ENCODE measurements around the gene SLC30A3. TPM values are rescaled to one million over a fixed set of nuclear protein-coding genes. Genes with fewer than 3 reads are reported as not detected.
A peak's percentile ranks its signal among the peaks of the same experiment; 100 is the strongest.

The SLC30A3 gene
- total RNA-seq, 1 donor from 2014 or later, result 1.7 TPM

GRCh38 chr2:27227501-27227900 is 35.3 kb downstream of the SLC30A3 start:
- intact Hi-C loops (cut with micrococcal nuclease), result no loop called here
- no peaks in the 10 kb centered on the region for H3K4me1 Mint-ChIP-seq (ENCODE audit: low read depth)
- H3K27me3 Mint-ChIP-seq (ENCODE audit: low read depth), result no peaks in the 10 kb centered on the region
- no peaks in the 10 kb centered on the region for H3K9me3 Mint-ChIP-seq
- no peak for DNase-seq (ENCODE audit: low spot score)
- no peak overlapping the region for H3K27ac Mint-ChIP-seq
- no peak overlapping the region for H3K4me3 Mint-ChIP-seq (ENCODE audit: low read depth)
- peaks cover 84% of the 10 kb centered on the region for H3K36me3 Mint-ChIP-seq (ENCODE audit: low read depth)

GRCh38 chr2:27225526-27225925 is 37.3 kb downstream of the SLC30A3 start:
- no peak overlapping the region for H3K27ac Mint-ChIP-seq
- no peak overlapping the region for H3K4me3 Mint-ChIP-seq (ENCODE audit: low read depth)
- H3K36me3 Mint-ChIP-seq (ENCODE audit: low read depth), result peaks cover 84% of the 10 kb centered on the region
- no peaks in the 10 kb centered on the region for H3K9me3 Mint-ChIP-seq
- H3K27me3 Mint-ChIP-seq (ENCODE audit: low read depth), result no peaks in the 10 kb centered on the region
- intact Hi-C loops (cut with micrococcal nuclease), result no loop called here
- DNase-seq (ENCODE audit: low spot score), result no peak
- H3K4me1 Mint-ChIP-seq (ENCODE audit: low read depth), result peaks cover 3% of the 10 kb centered on the region

GRCh38 chr2:27223416-27223815 is 39.4 kb downstream of the SLC30A3 start:
- H3K4me3 Mint-ChIP-seq (ENCODE audit: low read depth), result no peak overlapping the region
- intact Hi-C loops (cut with micrococcal nuclease), result no loop called here
- no peaks in the 10 kb centered on the region for H3K27me3 Mint-ChIP-seq (ENCODE audit: low read depth)
- no peak for DNase-seq (ENCODE audit: low spot score)
- H3K36me3 Mint-ChIP-seq (ENCODE audit: low read depth), result peaks cover 85% of the 10 kb centered on the region
- H3K9me3 Mint-ChIP-seq, result no peaks in the 10 kb centered on the region
- H3K4me1 Mint-ChIP-seq (ENCODE audit: low read depth), result peaks cover 11% of the 10 kb centered on the region
- H3K27ac Mint-ChIP-seq, result no peak overlapping the region

GRCh38 chr2:27222407-27222806 is 40.4 kb downstream of the SLC30A3 start:
- Mint-ChIP-seq H3K27ac (no peak overlapping the region), H3K36me3 (ENCODE audit: low read depth) (peaks cover 85% of the 10 kb centered on the region), H3K4me1 (ENCODE audit: low read depth) (peaks cover 17% of the 10 kb centered on the region), H3K4me3 (ENCODE audit: low read depth) (no peak overlapping the region), H3K9me3 (no peaks in the 10 kb centered on the region), H3K27me3 (ENCODE audit: low read depth) (no peaks in the 10 kb centered on the region)
- DNase-seq (ENCODE audit: low spot score), result no peak
- intact Hi-C loops (cut with micrococcal nuclease), result no loop called here

GRCh38 chr2:27221166-27221565 is 41.7 kb downstream of the SLC30A3 start:
- DNase-seq (ENCODE audit: low spot score), result no peak
- H3K36me3 Mint-ChIP-seq (ENCODE audit: low read depth), result peaks cover 85% of the 10 kb centered on the region
- no peak overlapping the region for H3K27ac Mint-ChIP-seq
- H3K9me3 Mint-ChIP-seq, result no peaks in the 10 kb centered on the region
- intact Hi-C loops (cut with micrococcal nuclease), result no loop called here
- no peak overlapping the region for H3K4me3 Mint-ChIP-seq (ENCODE audit: low read depth)
- H3K4me1 Mint-ChIP-seq (ENCODE audit: low read depth), result peaks cover 26% of the 10 kb centered on the region
- H3K27me3 Mint-ChIP-seq (ENCODE audit: low read depth), result no peaks in the 10 kb centered on the region

GRCh38 chr2:27220091-27220490 is 42.8 kb downstream of the SLC30A3 start:
- H3K36me3 Mint-ChIP-seq (ENCODE audit: low read depth), result peaks cover 85% of the 10 kb centered on the region
- peaks cover 28% of the 10 kb centered on the region for H3K4me1 Mint-ChIP-seq (ENCODE audit: low read depth)
- no peak overlapping the region for H3K4me3 Mint-ChIP-seq (ENCODE audit: low read depth)
- no peak overlapping the region for H3K27ac Mint-ChIP-seq
- H3K9me3 Mint-ChIP-seq, result no peaks in the 10 kb centered on the region
- intact Hi-C loops (cut with micrococcal nuclease), result no loop called here
- no peak for DNase-seq (ENCODE audit: low spot score)
- no peaks in the 10 kb centered on the region for H3K27me3 Mint-ChIP-seq (ENCODE audit: low read depth)

- Mint-ChIP-seq H3K9me3 (no peaks in the 10 kb centered on the region), H3K27me3 (ENCODE audit: low read depth) (no peaks in the 10 kb centered on the region), H3K27ac (peak overlapping the region; percentile 43), H3K36me3 (ENCODE audit: low read depth) (peaks cover 80% of the 10 kb centered on the region), H3K4me1 (ENCODE audit: low read depth) (peaks cover 28% of the 10 kb centered on the region), H3K4me3 (ENCODE audit: low read depth) (peak overlapping the region; percentile 89)
- DNase-seq (ENCODE audit: low spot score), result no peak
- intact Hi-C loops (cut with micrococcal nuclease), result no loop called here
Observed at GRCh38 chr2:27219091-27219490, 43.8 kb downstream of the SLC30A3 start.

- H3K9me3 Mint-ChIP-seq, result no peaks in the 10 kb centered on the region
- peaks cover 31% of the 10 kb centered on the region for H3K4me1 Mint-ChIP-seq (ENCODE audit: low read depth)
- H3K27me3 Mint-ChIP-seq (ENCODE audit: low read depth), result no peaks in the 10 kb centered on the region
- intact Hi-C loops (cut with micrococcal nuclease), result no loop called here
- H3K27ac Mint-ChIP-seq, result peak overlapping the region; percentile 43
- peak overlapping the region; percentile 89 for H3K4me3 Mint-ChIP-seq (ENCODE audit: low read depth)
- peaks cover 80% of the 10 kb centered on the region for H3K36me3 Mint-ChIP-seq (ENCODE audit: low read depth)
- DNase-seq (ENCODE audit: low spot score), result no peak
Observed at GRCh38 chr2:27218614-27219013, 44.2 kb downstream of the SLC30A3 start.

- Mint-ChIP-seq H3K4me3 (ENCODE audit: low read depth) (peak within 1 kb of the TSS; percentile 89), H3K9me3 (no peaks in the 10 kb centered on the region), H3K4me1 (ENCODE audit: low read depth) (peaks cover 36% of the 10 kb centered on the region), H3K36me3 (ENCODE audit: low read depth) (peaks cover 78% of the 10 kb centered on the region), H3K27me3 (ENCODE audit: low read depth) (no peaks in the 10 kb centered on the region), H3K27ac (peak within 1 kb of the TSS; percentile 83)
- intact Hi-C loops (cut with micrococcal nuclease), result loop anchor here (1.0 kb wide), 1 partner anchor 139 kb away; the partner anchor contains the start of gene GTF3C2
- peak; percentile 85 for DNase-seq (ENCODE audit: low spot score)
Observed at GRCh38 chr2:27217173-27218121, 45.4 kb downstream of the SLC30A3 start, which contains the start of gene CAD. Gene CAD (plus strand): TSS chr2:27217369. CDS start chr2:27217552, 183 bp downstream.

- H3K9me3 Mint-ChIP-seq, result no peaks in the 10 kb centered on the region
- intact Hi-C loops (cut with micrococcal nuclease), result loop anchor here (1.0 kb wide), 1 partner anchor 140 kb away; the partner anchor contains the start of gene GTF3C2
- peak overlapping the region; percentile 89 for H3K4me3 Mint-ChIP-seq (ENCODE audit: low read depth)
- no peak for DNase-seq (ENCODE audit: low spot score)
- peaks cover 36% of the 10 kb centered on the region for H3K4me1 Mint-ChIP-seq (ENCODE audit: low read depth)
- H3K27me3 Mint-ChIP-seq (ENCODE audit: low read depth), result no peaks in the 10 kb centered on the region
- peaks cover 69% of the 10 kb centered on the region for H3K36me3 Mint-ChIP-seq (ENCODE audit: low read depth)
- H3K27ac Mint-ChIP-seq, result peak overlapping the region; percentile 83
Observed at GRCh38 chr2:27216416-27217137, 46.3 kb downstream of the SLC30A3 start.

- no peak for DNase-seq (ENCODE audit: low spot score)
- H3K4me3 Mint-ChIP-seq (ENCODE audit: low read depth), result no peak overlapping the region
- H3K4me1 Mint-ChIP-seq (ENCODE audit: low read depth), result peaks cover 34% of the 10 kb centered on the region
- peaks cover 59% of the 10 kb centered on the region for H3K36me3 Mint-ChIP-seq (ENCODE audit: low read depth)
- no peak overlapping the region for H3K27ac Mint-ChIP-seq
- intact Hi-C loops (cut with micrococcal nuclease), result loop anchor here (5.0 kb wide), 2 partner anchors 128 to 157 kb away; partner anchors contain the start of genes EIF2B4, KHK and SNX17
- H3K9me3 Mint-ChIP-seq, result no peaks in the 10 kb centered on the region
- no peaks in the 10 kb centered on the region for H3K27me3 Mint-ChIP-seq (ENCODE audit: low read depth)
Observed at GRCh38 chr2:27214941-27215340, 47.9 kb downstream of the SLC30A3 start.

- H3K4me3 Mint-ChIP-seq (ENCODE audit: low read depth), result peak overlapping the region; percentile 98
- intact Hi-C loops (cut with micrococcal nuclease), result loop anchor here (1.0 to 5.0 kb wide), 4 partner anchors 79 to 162 kb away; partner anchors contain the start of genes AGBL5, EIF2B4, KHK and PREB
- peak overlapping the region; percentile 99 for H3K27ac Mint-ChIP-seq
- no peaks in the 10 kb centered on the region for H3K9me3 Mint-ChIP-seq
- H3K36me3 Mint-ChIP-seq (ENCODE audit: low read depth), result peaks cover 64% of the 10 kb centered on the region
- no peaks in the 10 kb centered on the region for H3K27me3 Mint-ChIP-seq (ENCODE audit: low read depth)
- H3K4me1 Mint-ChIP-seq (ENCODE audit: low read depth), result peaks cover 33% of the 10 kb centered on the region
- no peak for DNase-seq (ENCODE audit: low spot score)
Observed at GRCh38 chr2:27212626-27213471, 50.0 kb downstream of the SLC30A3 start.

Data from activated T-helper 2 cell treated with anti-CD3 and anti-CD28 coated beads, Interferon-gamma antibody, Interleukin-2, Interleukin-4, amounts not matched to agents 10 μg/mL and 5 μg/mL and 100 μg/mL, durations not matched to agents 14 hours and 24 hours and 36 hours (primary cell).